Upper lobe of left lung (tissue), 6 donors: ENCODE results near the gene DACT1. TPM values are rescaled to one million over a fixed set of nuclear protein-coding genes. Genes with fewer than 3 reads are reported as not detected.

Experiments
- ATAC-seq, 2 donors: fragments of 200-7000 bp; cut with Tn5 transposase; one replicate each; pipeline ENCODE4 v1.9.1; 2022; ENCODE audit warnings: mild to moderate bottlenecking in 2 of 2, moderate library complexity in 2 of 2; ENCODE audit not compliant: low FRiP score in 2 of 2
- DNase-seq, 2 donors: peaks; one replicate each; pipeline ENCODE4 v3.0.0-alpha.2; 2019 to 2020
- H3K27ac ChIP-seq, 4 donors: fragments of 200-600 bp; sonication (generic); one replicate each; pipeline ENCODE4 v1.5.1; 2016 to 2019
- H3K27me3 ChIP-seq, 4 donors: fragments of 200-600 bp; sonication (generic); one replicate each; pipeline ENCODE4 v1.5.1; 2017 to 2019
- H3K36me3 ChIP-seq, 4 donors: fragments of 200-600 bp; sonication (generic); one replicate each; pipeline ENCODE4 v1.5.1; 2016 to 2019
- H3K4me1 ChIP-seq, 4 donors: fragments of 200-600 bp; sonication (generic); one replicate each; pipeline ENCODE4 v1.5.1; 2018 to 2019
- H3K4me3 ChIP-seq, 4 donors: fragments of 200-600 bp; sonication (generic); one replicate each; pipeline ENCODE4 v1.5.1; 2017 to 2019; ENCODE audit warnings: mild to moderate bottlenecking in 2 of 4, moderate library complexity in 1 of 4
- H3K9me3 ChIP-seq, 4 donors: fragments of 200-600 bp; sonication (generic); one replicate each; pipeline ENCODE4 v1.5.1; 2018 to 2019
- EP300 ChIP-seq, 4 donors: sonication (generic); formaldehyde crosslinking; IDR thresholded peaks; one replicate each; pipeline ENCODE4 v1.5.1; 2017; ENCODE audit warnings: antibody characterized with exemption in 4 of 4, control low read depth in 2 of 4
- POLR2A ChIP-seq, 4 donors: fragments of 450-650 bp; IDR thresholded peaks; one replicate each; pipeline ENCODE4 v1.5.1; 2016 to 2017; ENCODE audit warnings: antibody characterized with exemption in 4 of 4, mild to moderate bottlenecking in 2 of 4
- POLR2AphosphoS5 ChIP-seq, 2 donors: sonication (generic); formaldehyde crosslinking; IDR thresholded peaks; one replicate each; pipeline ENCODE4 v1.5.1; 2017; ENCODE audit warnings: antibody characterized with exemption in 2 of 2
- WGBS, 2 donors: methylation state at CpG; one replicate each; pipeline ENCODE4 v1.1.5; 2017 to 2018; 5-methylcytosine and 5-hydroxymethylcytosine counted together
- total RNA-seq, 6 donors: library from RNA; depleted of rRNA in 4 of 6; stranded (reverse); fragments of >200 nt in 4 of 6; gene quantifications; one replicate each; pipeline versions ENCODE4 v1.1.0 to v1.2.1, GENCODE V29; 2016 to 2021
- TF ChIP-seq, protein P1 (sequence below), 6 experiments: fragments of 450-650 bp in 4 of 6; fragments of 200-600 bp in 2 of 6; sonication (generic) in 2 of 6; IDR thresholded peaks; one replicate each; pipeline ENCODE4 v1.5.1; 2016 to 2019; ENCODE audit warnings: antibody characterized with exemption in 6 of 6
- donor health status: DM: no; HTN: no; CAD: no; lungs with moderate emphysema.
- donor health status: DM: no; HTN: yes; CAD: no; lungs with severe emphysema.

Gene DACT1
- total RNA-seq, 6 donors from 2014 or later: 1.0 to 8.1 (median 4.5) TPM

DNA sequence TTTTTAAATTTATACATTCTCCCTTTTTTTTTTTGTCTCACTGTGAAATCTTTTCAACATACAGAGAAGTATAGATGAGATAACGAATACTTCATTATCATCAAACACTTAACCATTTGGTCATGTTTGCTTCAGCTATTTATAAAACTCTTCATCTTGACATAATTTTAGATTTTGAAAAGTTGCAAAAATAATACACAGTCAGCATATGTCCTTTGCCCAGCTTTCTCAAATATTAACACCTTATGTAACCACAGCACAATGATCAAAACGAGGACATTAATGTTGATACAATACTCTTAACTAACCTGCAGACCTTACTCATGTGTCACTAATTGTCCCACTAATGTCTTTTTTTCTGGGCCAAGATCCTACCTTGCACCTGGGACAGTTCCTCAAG, 36.0 kb downstream of the DACT1 start:
- 78 to 84% methylated on average over 2 of the region's 2 CpGs for WGBS, 2 donors
- H3K36me3 ChIP-seq: no peaks in the 10 kb centered on the region
- ATAC-seq: no peak
- H3K4me1 ChIP-seq: peaks cover 0 to 8% (median 0%) of the 10 kb centered on the region in 4 donors
- H3K9me3 ChIP-seq: no peaks in the 10 kb centered on the region
- DNase-seq: no peak
- H3K27me3 ChIP-seq: peaks cover 0 to 3% (median 0%) of the 10 kb centered on the region in 4 donors
- no peak overlapping the region for H3K27ac ChIP-seq
- TF ChIP-seq EP300 (IDR thresholded peaks at IDR 0.05): no peak
- TF ChIP-seq POLR2AphosphoS5 (IDR thresholded peaks at IDR 0.05): no peak
- TF ChIP-seq, protein P1, sequence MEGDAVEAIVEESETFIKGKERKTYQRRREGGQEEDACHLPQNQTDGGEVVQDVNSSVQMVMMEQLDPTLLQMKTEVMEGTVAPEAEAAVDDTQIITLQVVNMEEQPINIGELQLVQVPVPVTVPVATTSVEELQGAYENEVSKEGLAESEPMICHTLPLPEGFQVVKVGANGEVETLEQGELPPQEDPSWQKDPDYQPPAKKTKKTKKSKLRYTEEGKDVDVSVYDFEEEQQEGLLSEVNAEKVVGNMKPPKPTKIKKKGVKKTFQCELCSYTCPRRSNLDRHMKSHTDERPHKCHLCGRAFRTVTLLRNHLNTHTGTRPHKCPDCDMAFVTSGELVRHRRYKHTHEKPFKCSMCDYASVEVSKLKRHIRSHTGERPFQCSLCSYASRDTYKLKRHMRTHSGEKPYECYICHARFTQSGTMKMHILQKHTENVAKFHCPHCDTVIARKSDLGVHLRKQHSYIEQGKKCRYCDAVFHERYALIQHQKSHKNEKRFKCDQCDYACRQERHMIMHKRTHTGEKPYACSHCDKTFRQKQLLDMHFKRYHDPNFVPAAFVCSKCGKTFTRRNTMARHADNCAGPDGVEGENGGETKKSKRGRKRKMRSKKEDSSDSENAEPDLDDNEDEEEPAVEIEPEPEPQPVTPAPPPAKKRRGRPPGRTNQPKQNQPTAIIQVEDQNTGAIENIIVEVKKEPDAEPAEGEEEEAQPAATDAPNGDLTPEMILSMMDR (IDR thresholded peaks at IDR 0.05): no peak
- TF ChIP-seq POLR2A (IDR thresholded peaks at IDR 0.05): no peak
- H3K4me3 ChIP-seq: no peak overlapping the region

DNA sequence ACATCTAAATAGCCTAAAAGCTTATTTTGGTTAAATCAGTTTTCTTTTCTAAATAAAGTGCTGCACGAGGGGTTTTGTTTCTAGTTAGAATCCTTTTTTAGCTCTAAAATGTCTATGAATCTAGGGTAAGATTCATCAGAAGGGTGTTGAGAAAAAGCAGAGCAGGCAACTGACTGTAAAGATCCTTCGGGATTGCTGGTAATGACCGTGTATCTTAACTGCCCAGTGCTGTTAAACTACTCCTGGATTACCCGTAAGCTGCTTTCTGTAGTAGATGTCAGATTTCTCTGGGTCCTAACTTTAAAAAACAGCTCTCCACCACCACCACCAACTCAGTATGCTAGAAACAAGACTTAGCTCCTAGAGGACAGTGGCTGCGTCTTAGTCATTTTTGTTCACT, 39.2 kb downstream of the DACT1 start:
- no peaks in the 10 kb centered on the region for H3K9me3 ChIP-seq
- no peak for DNase-seq
- peaks cover 0 to 3% (median 0%) of the 10 kb centered on the region in 4 donors for H3K27me3 ChIP-seq
- no peaks in the 10 kb centered on the region for H3K4me1 ChIP-seq
- no peaks in the 10 kb centered on the region for H3K36me3 ChIP-seq
- no peak for ATAC-seq
- H3K27ac ChIP-seq: no peak overlapping the region
- WGBS, 2 donors: 83 to 91% methylated on average over 5 of the region's 5 CpGs
- TF ChIP-seq EP300 (IDR thresholded peaks at IDR 0.05) (no peak), POLR2A (IDR thresholded peaks at IDR 0.05) (no peak), POLR2AphosphoS5 (IDR thresholded peaks at IDR 0.05) (no peak)
- TF ChIP-seq, protein P1 (IDR thresholded peaks at IDR 0.05): no peak
- H3K4me3 ChIP-seq: no peak overlapping the region

DNA sequence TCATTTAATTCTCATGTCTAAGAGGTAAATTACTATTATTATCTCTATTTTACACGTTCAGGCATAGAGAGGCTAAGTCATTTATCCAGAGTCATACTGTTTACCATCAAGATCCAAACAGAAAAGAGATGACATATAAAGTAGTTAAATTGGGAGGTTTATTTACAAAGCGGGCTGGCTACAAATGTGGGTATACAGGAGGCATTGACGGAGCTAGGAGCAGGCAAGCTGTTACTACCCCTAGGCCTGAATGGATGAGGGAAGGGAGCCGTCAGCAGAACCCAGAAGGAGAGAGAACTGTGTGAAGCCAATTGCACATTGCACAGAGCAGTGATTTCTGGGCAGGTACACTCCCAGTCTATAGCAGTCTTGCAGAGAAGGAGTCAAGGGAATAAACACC, 39.8 kb downstream of the DACT1 start:
- WGBS, 2 donors: 81 to 89% methylated on average over 4 of the region's 4 CpGs
- DNase-seq: no peak
- TF ChIP-seq, protein P1 (IDR thresholded peaks at IDR 0.05): no peak
- TF ChIP-seq POLR2A (IDR thresholded peaks at IDR 0.05): no peak
- Histone ChIP-seq H3K9me3 (no peaks in the 10 kb centered on the region), H3K36me3 (no peaks in the 10 kb centered on the region), H3K4me3 (no peak overlapping the region), H3K4me1 (no peaks in the 10 kb centered on the region), H3K27ac (no peak overlapping the region), H3K27me3 (peaks cover 0 to 3% (median 0%) of the 10 kb centered on the region in 4 donors)
- no peak for ATAC-seq

DNA sequence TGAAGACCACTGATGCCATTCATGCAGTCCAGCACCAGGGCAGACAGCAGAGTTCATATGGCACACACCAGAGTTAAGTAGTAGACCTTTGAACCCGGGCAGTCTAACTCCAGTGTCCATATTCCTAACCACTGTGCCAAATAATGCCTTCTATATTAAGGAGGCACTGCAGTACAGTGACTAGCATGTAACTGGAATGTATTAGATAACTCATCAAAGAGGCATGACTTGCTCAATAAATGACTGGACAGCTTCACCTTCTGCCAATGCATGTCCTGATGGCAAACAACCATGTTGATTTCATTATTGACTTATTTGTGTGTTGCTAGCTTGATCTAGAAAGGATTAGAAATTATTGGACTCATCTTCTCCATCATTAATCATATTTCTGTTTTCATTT, 40.2 kb downstream of the DACT1 start:
- Histone ChIP-seq H3K27me3 (peaks cover 0 to 3% (median 0%) of the 10 kb centered on the region in 4 donors), H3K27ac (no peak overlapping the region), H3K4me1 (no peaks in the 10 kb centered on the region), H3K36me3 (no peaks in the 10 kb centered on the region), H3K9me3 (no peaks in the 10 kb centered on the region), H3K4me3 (no peak overlapping the region)
- DNase-seq: no peak
- TF ChIP-seq, protein P1 (IDR thresholded peaks at IDR 0.05): no peak
- TF ChIP-seq EP300 (IDR thresholded peaks at IDR 0.05): no peak
- no peak for TF ChIP-seq POLR2AphosphoS5 (IDR thresholded peaks at IDR 0.05)
- TF ChIP-seq POLR2A (IDR thresholded peaks at IDR 0.05): no peak
- no peak for ATAC-seq
- 71 to 87% methylated on average over 1 of the region's 1 CpG for WGBS, 2 donors

DNA sequence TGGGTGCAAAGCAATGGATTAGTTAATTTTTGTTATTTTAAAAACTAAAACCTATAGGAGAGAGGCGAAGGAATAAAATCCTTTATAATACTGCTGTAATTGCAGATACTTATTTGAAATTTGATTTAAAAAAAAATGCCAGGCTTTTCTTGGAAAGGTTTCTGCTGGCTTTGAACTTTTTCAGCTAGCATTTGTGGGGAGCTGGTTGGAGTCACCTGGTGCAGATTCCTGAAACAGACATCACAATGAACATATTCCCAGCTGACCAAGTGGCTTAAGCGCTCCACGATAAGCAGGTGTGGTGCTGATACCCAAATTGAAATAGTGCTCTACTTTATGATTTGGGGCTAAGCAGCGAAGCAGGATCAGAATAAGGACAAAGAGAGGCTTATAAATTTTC, 42.9 kb downstream of the DACT1 start:
- H3K4me3 ChIP-seq: no peak overlapping the region
- no peak for ATAC-seq
- H3K4me1 ChIP-seq: no peaks in the 10 kb centered on the region
- peaks cover 0 to 3% (median 0%) of the 10 kb centered on the region in 4 donors for H3K27me3 ChIP-seq
- no peak overlapping the region for H3K27ac ChIP-seq
- H3K36me3 ChIP-seq: no peaks in the 10 kb centered on the region
- TF ChIP-seq POLR2AphosphoS5 (IDR thresholded peaks at IDR 0.05) (no peak), EP300 (IDR thresholded peaks at IDR 0.05) (no peak), POLR2A (IDR thresholded peaks at IDR 0.05) (no peak)
- TF ChIP-seq, protein P1 (IDR thresholded peaks at IDR 0.05): no peak
- H3K9me3 ChIP-seq: no peaks in the 10 kb centered on the region
- DNase-seq: no peak
- 90 to 94% methylated on average over 4 of the region's 4 CpGs for WGBS, 2 donors
